Ureter (tissue), 1 donor: ENCODE results near the gene NOL9. TPM values are rescaled to one million over a fixed set of nuclear protein-coding genes. Genes with fewer than 3 reads are reported as not detected.

ENCODE experiments used
- total RNA-seq: library from RNA; stranded (reverse); gene quantifications from one replicate; pipeline ENCODE4 v1.2.4, GENCODE V29; 2023
- donor health status: DM: yes; HTN: yes; CAD: no.

Gene NOL9
- total RNA-seq, 1 donor from 2014 or later: 41.5 TPM

Other genes with a start within 250 kb of the NOL9 start
- gene ACOT7, start 160.7 kb downstream of the NOL9 start, total RNA-seq: 19.1 TPM
- 2.1 TPM for gene HES2, start 134.6 kb downstream of the NOL9 start, total RNA-seq
- 6.2 TPM for gene ESPN, start 129.7 kb downstream of the NOL9 start, total RNA-seq
- gene TNFRSF25, start 88.3 kb downstream of the NOL9 start, total RNA-seq: 17.1 TPM
- 17.7 TPM for gene PLEKHG5, start 62.8 kb downstream of the NOL9 start, total RNA-seq
- not detected for gene TAS1R1, start 794 bp upstream of the NOL9 start, total RNA-seq
- gene ZBTB48, start 25.5 kb upstream of the NOL9 start, total RNA-seq: 50.4 TPM
- 25.8 TPM for gene KLHL21, start 48.4 kb upstream of the NOL9 start, total RNA-seq
- gene PHF13, start 59.2 kb upstream of the NOL9 start, total RNA-seq: 10.9 TPM
- 11.7 TPM for gene THAP3, start 70.4 kb upstream of the NOL9 start, total RNA-seq
- 65.3 TPM for gene DNAJC11, start 147.3 kb upstream of the NOL9 start, total RNA-seq
- 88.1 TPM for gene CAMTA1, start 230.9 kb upstream of the NOL9 start, total RNA-seq